NCI-H1930 (cell line): ENCODE measurements around the gene CDC25B.

ENCODE experiments used
- DNase-seq, 2 experiments: peaks; one replicate each; lab custom pipeline; 2025; lab: John Stamatoyannopoulos, UW

CDC25B gene

DNA sequence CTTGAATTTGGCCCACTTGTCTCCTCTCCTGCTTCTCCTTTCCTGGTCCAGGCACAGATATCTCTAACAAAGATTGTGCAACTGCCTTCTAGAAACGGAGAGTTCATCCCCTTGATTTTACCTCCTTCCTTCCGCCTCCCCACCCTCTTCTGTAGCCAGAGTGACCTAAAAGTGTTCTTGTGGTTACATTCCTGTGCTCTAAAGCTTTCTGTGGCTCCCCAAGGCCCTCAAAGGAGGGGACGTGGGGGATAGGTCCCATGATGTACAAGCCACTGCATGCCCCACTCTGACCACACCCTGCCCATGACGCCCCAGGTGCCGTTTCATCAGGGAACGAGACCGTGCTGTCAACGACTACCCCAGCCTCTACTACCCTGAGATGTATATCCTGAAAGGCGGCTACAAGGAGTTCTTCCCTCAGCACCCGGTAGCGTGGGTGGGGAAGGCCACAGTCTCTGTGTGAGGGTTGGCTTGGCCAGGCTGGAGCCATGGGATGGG, 8.2 kb downstream of the CDC25B start:
- no peak for DNase-seq

DNA sequence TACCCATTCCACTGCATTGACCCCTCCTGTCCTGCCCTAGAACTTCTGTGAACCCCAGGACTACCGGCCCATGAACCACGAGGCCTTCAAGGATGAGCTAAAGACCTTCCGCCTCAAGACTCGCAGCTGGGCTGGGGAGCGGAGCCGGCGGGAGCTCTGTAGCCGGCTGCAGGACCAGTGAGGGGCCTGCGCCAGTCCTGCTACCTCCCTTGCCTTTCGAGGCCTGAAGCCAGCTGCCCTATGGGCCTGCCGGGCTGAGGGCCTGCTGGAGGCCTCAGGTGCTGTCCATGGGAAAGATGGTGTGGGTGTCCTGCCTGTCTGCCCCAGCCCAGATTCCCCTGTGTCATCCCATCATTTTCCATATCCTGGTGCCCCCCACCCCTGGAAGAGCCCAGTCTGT, 8.7 kb downstream of the CDC25B start:
- DNase-seq: no peak

GRCh38 chr20:3808544-3808943, 12.4 kb downstream of the CDC25B start:
- no peak for DNase-seq

DNA sequence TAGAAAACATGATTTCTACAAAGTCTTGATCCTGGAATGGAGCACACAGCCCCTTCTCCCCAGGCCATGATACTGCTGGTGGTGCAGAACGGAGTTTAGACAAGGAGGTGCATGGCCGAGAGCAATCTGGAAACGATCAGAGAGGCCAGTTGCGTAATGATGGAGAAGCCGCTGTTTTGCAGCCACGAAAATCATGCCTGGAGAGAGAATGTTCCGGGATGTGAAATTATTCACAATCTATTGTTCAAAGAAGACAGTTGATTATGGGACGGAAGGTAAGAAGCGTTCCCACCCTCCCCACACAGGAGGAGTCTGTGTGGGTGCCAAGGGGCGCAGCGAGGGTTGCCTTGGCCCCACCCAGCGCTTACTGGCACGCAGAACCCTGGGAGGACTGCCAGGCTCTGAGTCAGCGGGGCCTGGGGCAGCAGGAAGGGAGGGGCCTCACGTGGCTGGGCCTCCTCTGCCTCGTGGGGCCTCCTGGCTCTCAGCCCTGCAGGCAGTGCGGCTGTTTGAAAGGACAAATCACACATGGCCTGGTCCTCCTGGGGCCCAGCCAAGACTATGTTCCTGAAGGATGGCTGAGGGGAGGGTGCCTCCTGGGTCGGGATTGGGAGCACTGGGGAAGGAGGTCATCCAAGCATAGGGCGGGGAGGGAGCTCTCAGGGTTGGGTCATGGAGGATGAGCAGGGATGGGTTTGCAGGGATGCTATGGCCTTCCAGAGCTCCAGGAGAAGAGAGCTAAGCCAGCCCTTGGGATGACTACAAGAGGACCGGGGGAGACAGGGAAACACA, 15.6 kb downstream of the CDC25B start:
- DNase-seq: no peak

- no peak for DNase-seq
Measured at GRCh38 chr20:3812259-3812681, 16.2 kb downstream of the CDC25B start.

- DNase-seq: no peak
Measured at GRCh38 chr20:3812975-3813847, 17.1 kb downstream of the CDC25B start.

- DNase-seq: no peak
Measured at GRCh38 chr20:3813848-3814581, 17.9 kb downstream of the CDC25B start.

DNA sequence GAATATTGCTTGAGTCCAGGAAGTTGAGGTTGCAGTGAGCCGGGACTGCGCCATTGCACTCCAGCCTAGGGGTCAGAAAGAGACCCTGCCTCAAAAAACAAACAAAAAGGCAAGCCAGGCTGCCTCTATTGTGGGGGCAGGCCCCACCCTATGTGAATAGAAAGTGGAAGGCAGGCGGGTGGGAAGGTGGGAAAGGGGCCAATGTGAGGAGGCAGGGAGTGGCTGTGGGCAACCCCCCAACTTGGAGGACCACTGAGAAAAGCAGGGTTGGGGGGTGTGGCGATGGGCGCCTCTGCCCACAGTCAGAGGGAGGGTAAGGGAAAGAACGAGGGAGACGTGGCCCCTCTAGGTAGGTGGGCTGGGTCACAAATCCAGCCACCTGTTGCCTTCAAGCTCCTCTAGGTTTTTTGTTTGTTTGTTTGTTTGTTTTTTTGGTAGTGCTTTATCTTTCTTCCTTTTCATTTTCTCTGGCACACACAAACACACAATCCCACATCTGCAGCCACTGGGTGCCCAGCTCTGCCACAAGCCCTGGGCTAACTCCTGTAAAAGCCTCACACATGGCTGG, 18.9 kb downstream of the CDC25B start:
- DNase-seq: no peak

GRCh38 chr20:3815703-3816315, 19.7 kb downstream of the CDC25B start:
- DNase-seq: no peak

- peak; percentile 39 to 58 for DNase-seq
Measured at GRCh38 chr20:3818155-3819151, 22.3 kb downstream of the CDC25B start.

GRCh38 chr20:3819411-3820047, 23.4 kb downstream of the CDC25B start:
- no peak for DNase-seq

DNA sequence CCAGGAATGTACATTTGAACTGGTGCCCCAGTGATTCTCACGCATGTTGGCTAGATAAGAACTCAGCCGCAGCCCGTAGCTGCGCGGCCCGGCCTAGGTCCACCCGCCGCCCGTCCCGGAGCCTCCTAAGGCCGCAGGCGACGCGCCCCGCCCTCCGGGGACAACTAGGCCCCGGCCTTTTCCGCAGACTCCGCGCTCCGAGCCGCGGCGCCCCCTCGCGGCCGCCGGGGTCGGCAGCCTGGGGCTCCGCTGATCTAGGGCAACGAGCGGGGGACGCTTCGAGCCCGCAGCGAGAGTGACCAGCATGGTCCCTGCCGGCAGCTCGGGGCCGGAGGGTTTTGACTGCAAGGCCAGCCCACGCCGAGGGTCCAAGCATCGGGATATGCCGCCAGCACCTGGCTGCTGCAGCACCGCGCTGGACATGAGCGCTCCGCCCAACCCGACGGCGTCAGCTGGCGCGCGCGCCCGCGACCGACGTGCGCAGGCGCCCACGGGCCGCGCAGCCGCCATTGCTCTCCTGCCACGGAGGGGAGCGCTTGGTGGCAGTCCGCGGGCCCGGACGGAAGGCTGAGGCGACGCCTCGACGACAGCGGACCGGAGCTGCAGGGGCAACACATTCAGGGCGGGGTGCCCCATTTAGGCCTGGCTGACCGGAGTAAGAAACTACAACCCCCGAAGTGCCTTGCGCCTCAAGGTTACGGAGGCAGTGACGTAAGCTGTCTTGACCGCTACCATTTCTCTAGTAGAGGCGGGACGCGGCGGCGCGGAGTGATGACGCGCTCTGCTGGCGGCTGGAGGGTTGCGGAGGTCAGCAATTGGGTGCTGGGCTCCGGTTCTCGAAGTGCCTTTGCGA, 24.2 kb downstream of the CDC25B start, which contains the start of gene AP5S1:
TSS of gene AP5S1 (plus strand) at position 500 of the 853 bp plus-strand sequence. CDS start 1,571 bp downstream, outside the sequence.
- peak; percentile 87 to 94 for DNase-seq

DNA sequence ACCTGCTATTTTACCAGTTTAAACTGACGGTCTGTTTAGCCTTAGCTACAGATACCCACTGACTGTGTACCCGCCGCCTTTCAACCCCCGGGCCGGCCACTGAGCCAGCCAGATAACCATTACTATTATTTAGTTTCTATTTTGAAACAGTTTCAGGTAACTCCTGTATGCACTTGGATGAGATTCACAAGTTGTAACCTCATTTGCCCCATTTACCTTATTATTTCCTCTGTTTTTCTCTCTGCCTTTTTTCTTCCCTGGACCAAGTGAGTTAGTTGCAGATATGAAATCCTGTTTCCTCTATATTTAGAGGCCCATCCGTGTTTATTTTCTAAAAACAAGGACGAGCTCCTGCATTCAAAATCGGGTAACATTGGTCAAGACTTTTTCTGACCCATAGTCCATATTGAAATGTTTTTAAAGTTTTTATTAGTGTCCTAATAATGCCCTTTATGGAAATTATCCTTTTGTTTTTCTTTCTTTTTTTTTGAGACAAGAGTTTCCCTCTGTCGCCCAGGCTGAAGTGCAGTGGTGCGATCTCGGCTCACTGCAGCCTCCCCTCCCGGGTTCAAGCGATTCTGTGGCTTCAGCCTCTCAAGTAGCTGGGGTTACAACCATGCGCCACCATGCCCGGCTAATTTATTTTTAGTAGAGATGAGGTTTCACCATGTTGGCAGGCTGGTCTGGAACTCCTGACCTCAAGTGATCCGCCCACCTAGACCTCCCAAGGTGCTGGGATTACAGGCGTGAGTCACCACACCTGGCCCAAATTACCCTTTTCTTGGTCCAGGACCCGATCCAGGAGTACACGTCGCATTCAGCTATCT, 25.0 kb downstream of the CDC25B start:
- no peak for DNase-seq

- no peak for DNase-seq
Measured at GRCh38 chr20:3821996-3822395, 25.9 kb downstream of the CDC25B start.

DNA sequence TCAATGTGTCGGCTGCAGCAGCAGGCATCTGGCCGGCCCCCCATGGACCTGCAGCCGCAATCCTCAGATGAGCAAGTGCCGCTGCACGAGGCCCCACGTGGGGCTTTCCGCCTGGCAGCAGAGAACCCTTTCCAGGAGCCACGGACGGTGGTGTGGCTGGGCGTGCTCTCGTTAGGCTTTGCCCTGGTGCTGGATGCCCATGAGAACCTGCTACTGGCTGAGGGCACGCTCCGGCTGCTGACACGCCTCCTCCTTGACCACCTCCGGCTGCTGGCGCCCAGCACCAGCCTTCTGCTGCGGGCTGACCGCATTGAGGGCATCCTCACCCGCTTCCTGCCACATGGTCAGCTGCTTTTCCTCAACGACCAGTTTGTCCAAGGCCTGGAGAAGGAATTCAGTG, 27.8 kb downstream of the CDC25B start:
- no peak for DNase-seq

DNA sequence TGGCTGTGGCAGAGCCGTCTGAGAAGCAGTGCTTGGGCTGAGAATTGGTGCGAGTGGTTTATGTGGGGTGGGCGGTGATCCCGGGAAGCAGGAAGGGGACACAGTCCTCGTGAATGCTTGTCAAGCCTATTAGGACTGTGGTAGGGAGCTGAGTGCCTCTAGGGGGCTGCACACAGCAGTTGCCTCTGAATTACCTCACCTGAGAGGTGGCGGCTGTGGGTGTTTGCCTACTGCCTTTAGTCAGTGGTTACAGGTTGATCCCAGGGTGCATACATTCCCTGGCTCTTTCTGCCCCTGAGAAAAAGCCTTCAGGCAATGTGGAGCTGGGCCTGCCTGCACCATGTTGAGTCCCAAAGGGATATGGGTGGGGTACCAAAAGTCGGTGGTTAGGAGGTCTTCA, 29.4 kb downstream of the CDC25B start:
- DNase-seq: no peak

GRCh38 chr20:3826420-3826819, 30.3 kb downstream of the CDC25B start:
- no peak for DNase-seq

DNA sequence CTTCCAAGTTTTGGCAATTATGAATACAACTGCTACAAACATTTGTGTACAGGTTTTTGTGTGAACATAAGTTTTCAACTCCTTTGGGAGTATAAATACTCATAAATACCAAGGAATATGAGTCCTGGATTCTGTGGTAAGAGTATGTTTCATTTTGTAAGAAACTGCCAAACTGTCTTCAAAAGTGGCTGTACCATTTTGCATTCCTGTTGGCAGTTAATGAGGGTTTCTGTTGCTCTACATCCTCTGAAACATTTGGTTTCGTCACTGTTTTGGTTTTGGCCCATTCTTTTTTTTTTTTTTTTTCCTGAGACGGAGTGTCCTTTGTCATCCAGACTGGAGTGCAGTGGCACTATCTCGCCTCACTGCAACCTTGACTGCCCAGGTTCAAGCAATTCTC, 32.7 kb downstream of the CDC25B start:
- no peak for DNase-seq
